IMR-90 (cell line): Measurements from ENCODE around the gene IFNAR2.

Source experiments
- CTCF ChIP-seq: conservative IDR thresholded peaks from 2 replicates; pipeline ENCODE4 v1.5.1; 2012; ENCODE audit warnings: mild to moderate bottlenecking, low read depth, low read length, improper control_type of control experiment
- MXI1 ChIP-seq: IDR thresholded peaks from 2 replicates; pipeline ENCODE4 v1.6.1; 2012; ENCODE audit warnings: low read depth, mild to moderate bottlenecking, low read length, moderate library complexity, borderline replicate concordance

- TF ChIP-seq MXI1 (no peak), CTCF (no peak)
These were observed 6.4 kb downstream of the IFNAR2 start for GRCh38 chr21:33236013-33236686.
